GM21825 (cell line): ENCODE measurements around the gene TECPR1.

Experiments used
- ATAC-seq: cut with Tn5 transposase; IDR thresholded peaks from one replicate; pipeline ENCODE4 v1.9.1; 2021; ENCODE audit warnings: mild to moderate bottlenecking, moderate library complexity; ENCODE audit not compliant: unreplicated experiment

The TECPR1 gene

DNA sequence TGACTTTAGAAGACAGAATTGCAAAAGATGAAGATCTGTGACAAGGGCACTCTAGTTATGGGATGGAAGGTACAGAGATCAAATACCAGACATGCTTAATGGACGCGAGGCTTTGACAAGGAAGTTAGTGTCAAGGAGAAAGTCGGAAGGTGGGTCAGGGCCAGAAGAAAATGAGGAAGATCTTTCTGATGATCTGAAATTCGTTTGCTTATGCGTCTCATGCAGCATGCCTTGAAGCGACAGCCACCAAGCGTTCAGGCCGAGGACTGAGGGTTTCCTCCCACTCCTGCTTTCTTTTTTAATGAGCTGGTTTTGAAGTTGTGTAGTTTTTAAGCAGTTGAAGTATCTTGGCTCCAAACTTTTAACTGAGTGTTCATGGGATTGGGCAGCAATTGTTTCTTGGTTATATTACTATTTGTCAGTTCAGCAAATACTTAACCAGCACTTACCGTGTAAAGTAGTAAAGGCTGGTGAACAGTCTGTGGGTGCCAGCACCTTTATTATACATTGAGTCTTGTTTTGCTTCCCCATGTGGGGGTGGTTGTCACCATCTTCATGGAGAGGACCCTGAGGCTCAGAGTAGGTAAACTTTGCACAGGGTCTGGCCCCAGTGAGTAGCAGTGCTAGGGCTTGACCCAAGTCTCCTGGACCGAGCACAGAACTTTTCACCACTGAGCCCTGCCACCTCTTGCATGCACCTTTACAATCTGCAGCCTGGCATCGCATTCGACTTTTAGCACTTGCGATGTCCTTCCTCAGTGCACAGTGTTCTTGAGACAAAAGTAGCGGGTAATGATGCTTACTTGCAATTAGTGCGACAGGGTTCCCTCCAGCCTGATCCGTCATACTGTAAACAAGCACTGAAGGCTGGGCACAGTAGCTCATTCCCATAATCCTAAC is 55.1 kb downstream of the TECPR1 start:
- ATAC-seq: no peak

DNA sequence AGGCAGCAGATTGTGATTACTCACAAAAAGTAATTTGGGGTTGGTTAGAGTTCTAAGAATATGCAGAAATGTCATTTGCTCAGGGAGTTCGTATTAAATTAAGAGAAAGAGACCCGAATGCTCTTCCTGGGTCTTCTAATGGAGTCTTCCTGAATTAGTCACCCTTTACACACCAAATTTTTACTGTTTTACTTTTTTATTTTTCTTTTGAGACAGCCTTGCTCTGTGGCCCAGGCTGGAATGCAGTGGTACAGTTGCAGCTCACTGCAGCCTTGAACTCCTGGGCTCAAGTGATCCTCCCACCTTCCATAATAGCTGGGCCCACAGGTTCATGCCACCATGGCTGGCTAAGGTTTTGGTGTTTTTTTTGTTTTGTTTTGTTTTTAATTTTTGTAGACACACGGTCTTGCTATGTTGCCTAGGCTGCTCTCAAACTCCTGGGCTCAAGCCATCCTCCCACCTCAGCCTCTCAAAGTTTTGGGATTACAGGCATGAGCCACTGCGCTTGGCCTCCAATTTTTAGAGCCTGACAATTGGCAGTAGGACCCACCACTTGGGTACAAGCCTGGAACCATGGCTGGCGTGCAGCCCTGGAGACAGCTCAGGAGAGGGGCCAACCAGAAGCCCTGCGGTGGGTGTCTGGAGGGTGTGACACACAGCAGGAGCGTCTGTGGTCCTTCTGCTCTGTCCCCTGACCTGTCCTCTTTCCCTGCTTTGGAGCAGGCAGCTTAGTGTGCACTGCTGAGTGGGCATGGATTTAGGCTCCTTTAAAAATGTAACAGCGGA is 57.2 kb downstream of the TECPR1 start:
- ATAC-seq: no peak

DNA sequence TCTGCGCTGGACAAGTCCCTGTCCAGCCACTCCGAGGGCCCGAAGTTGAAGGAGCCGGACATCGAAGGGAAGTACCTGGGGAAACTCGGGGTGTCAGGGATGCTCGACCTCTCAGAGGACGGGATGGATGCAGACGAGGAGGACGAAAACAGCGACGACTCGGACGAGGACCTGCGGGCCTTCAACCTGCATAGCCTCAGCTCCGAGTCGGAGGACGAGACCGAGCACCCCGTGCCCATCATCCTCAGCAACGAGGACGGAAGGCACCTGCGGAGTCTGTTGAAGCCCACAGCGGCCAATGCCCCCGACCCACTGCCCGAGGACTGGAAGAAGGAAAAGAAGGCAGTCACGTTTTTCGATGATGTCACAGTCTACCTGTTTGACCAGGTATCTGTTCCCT is 57.8 kb downstream of the TECPR1 start:
- ATAC-seq: no peak

DNA sequence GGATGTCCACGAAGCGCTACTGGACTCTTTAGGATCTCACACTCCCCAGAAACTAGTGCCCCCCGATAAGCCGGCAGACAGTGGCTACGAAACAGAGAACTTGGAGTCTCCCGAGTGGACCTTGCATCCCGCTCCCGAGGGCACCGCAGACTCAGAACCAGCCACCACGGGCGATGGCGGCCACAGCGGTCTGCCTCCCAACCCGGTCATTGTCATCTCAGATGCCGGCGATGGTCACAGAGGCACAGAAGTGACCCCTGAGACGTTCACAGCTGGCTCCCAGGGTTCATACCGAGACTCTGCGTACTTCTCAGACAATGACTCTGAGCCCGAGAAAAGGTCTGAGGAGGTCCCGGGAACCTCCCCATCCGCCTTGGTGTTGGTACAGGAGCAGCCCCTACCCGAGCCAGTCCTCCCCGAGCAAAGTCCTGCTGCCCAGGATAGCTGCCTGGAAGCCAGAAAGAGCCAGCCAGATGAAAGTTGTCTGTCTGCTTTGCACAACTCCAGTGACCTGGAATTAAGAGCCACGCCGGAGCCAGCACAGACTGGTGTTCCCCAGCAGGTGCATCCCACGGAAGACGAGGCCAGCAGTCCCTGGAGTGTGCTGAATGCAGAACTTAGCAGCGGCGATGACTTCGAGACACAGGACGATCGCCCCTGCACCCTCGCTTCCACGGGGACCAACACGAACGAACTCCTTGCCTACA is 58.4 kb downstream of the TECPR1 start:
- ATAC-seq: no peak

- ATAC-seq: no peak
Observed at GRCh38 chr7:98192781-98193457, 59.1 kb downstream of the TECPR1 start.

GRCh38 chr7:98191668-98192431 is 60.2 kb downstream of the TECPR1 start:
- ATAC-seq: no peak

DNA sequence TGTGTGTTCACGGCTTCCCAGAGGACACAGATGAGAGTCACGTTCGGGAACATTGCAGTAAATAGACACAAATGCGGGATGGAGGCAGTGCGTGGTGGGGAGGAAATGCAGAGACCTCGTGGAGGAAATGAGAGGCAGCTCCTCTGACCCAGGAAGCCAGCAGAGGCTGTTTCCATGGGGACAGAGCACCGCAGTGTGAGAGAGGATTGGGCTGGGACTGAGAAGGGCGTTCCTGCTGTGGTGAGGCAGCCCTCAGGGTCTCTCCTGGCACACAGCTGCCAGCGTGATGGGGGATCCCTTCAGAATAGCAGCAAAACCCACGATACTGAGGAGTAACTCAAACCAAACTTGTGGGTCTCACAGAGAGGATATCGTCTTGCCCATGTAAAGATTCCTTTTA is 62.5 kb downstream of the TECPR1 start:
- ATAC-seq: no peak

DNA sequence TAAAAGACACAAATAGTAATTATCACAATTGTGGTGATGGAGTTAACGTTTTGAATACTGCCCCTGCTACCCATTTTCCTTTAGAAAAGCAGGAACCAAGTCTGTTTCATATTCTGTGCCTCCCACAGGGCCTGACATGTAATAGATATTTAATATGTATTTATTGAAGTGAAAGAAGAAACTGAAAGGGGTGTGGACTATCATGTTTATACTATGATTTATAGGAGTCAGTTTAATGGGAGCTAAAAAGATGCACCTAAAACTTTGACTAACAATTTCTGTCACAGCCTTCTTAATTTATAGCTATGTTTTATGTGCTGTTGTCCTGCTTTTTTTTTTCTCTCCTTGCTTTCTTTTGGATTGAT is 64.9 kb downstream of the TECPR1 start:
- ATAC-seq: no peak

DNA sequence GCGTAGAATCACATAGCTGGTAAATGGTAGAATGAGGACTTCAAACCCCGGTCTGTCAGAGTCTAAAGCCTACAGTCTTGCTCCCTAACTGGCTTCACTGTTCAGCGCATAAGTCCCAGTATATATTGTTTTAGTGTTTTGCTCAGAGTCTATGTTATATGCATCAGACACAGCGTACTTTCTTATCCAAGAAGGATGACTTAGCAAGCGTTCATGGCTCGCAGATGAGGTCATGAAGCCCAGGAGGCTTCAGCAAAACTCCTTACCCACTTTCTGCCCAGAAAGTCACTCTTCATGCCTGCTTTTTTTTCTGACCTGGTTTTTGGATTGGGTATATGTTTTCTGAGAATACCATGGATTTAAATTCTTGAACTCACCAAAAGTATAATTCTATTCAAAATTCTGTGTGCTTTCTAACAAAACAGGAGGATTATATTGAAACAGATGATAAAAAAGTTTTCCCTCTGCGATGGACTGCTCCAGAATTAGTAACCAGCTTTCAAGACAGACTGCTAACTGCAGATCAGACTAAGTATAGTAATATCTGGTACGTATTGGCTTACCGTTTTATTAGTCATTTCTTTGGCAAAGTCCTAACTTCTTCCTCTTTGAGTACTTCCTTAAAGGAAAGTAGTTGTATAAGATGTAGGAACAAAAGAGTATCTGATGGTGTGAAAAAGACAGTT is 65.4 kb downstream of the TECPR1 start:
- no peak for ATAC-seq

- no peak for ATAC-seq
Observed at GRCh38 chr7:98185101-98185500, 66.9 kb downstream of the TECPR1 start.

GRCh38 chr7:98180751-98181150 is 71.3 kb downstream of the TECPR1 start:
- ATAC-seq: no peak

DNA sequence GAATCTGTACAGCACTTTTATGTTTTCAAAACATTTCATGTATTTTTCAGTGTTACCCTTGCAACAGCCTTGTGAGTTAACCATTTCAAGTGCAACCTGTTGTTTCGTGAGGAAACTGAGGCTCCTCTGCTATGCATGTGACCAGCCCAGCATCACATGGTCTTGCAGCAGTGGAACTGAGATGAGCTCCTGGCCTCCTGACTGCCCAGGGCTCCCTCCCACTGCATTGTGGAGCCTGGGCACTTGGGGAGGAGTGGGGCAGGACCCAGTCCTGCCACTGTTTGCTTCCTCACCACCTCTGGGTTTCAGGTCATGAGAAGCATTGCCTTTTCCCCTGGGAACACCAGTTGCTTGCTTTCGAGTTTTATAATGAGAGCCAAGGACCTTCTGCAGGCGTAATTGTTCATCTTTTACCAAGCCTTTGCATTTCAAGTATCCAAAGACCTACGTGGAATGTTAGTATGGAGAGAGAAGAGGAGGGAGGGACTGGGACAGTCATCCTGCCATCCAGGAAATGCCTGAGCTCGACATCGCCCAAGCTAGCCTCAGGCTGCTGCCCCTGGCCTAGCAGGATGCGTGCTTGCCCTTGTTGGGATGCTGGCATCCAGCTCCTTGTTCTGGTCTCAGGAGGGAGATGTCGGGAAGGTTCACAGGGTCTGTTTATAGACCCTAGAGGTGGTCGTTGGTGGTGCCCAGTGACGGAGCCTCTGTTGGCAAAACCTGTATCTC is 73.1 kb downstream of the TECPR1 start:
- no peak for ATAC-seq

GRCh38 chr7:98178321-98178720 is 73.7 kb downstream of the TECPR1 start:
- no peak for ATAC-seq

- ATAC-seq: no peak
Observed at GRCh38 chr7:98177553-98177952, 74.5 kb downstream of the TECPR1 start.

GRCh38 chr7:98175260-98175940 is 76.6 kb downstream of the TECPR1 start:
- ATAC-seq: no peak

- no peak for ATAC-seq
Observed at GRCh38 chr7:98174334-98175259, 77.4 kb downstream of the TECPR1 start.

DNA sequence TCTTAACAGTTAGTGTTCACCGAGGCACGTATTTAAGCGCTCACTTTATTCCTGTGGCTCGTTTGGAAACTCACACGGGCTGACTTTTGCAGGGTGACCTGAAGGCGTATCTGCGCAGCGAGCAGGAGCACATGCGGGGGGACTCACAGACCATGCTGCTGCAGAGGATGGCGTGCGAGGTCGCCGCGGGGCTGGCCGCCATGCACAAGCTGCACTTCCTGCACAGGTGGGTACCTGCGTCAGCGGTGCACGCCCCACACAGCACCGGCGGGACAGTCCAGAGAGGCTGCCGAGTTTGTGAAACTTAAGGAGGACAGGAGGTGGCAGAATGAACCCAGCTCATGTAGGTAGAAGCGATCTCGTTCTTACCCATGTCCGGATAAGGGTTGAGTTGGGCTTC is 80.6 kb downstream of the TECPR1 start:
- no peak for ATAC-seq
